OCI-M1 (cell line): ENCODE results near the gene TMEM256.

Experiments used
- DNase-seq: peaks from one replicate; lab custom pipeline; 2025; lab: John Stamatoyannopoulos, UW

The TMEM256 gene

DNA sequence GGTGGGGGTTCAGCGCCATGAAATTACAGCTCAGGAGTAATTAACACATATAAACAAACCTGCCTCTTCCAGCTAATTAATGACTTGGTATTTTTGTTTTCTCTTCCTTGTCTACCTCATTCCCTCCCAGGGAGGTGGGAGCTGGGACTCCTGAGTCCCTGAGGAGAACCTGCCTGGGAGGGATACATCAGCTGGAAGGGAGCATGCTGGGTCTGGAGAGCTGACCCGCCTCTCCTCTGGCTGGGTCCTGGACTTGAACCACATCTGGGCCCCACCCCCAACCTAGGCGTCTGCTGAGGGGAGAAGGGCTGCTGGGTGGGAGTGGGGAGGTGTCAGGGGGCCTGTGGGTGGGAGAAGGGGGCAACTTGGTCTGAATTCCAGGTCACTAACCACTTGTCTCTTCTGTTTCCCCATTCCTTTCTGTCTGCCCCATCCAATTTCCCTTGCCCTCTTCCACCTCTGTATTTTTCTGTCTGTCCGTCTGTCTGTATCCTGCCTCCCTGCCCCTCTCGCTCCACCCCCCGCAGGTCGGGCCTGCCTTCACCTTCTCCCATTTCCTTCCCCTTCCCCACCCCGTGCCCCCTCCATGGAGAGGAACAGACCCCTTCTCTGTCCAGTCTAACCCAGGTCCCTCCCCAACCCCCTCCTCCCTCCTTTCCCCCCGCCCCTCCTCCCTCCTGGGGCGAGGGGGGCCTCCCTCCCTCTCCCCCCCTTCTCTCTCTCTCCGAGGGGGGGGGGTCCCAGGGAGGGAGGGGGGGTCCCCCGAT is 3.8 kb upstream of the TMEM256 start, which contains the start of gene NLGN2:
NLGN2 (plus strand) TSS at position 361 of the 767 bp plus-strand sequence. CDS start 411 bp downstream, outside the sequence.
- no peak for DNase-seq

DNA sequence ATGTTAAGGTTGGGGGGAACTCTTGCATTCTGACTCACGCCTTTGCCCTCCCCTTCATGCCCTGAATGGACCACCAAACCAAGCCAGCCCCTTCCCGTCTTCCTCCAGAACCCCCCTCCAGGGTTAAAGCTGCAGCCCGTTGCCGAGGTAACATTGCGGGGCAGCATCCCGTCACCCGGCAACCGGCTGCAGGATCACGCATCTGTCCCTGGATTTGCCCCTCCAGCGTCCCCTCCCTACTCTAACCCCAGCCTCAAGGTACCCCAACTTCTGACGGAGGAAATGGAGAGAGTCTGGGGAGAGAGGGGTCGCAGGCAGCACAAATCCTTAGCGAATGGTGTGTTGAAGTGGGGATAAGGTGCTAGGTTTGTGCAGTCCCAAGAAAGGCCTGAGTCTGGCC is 3.2 kb upstream of the TMEM256 start:
- DNase-seq: no peak

DNA sequence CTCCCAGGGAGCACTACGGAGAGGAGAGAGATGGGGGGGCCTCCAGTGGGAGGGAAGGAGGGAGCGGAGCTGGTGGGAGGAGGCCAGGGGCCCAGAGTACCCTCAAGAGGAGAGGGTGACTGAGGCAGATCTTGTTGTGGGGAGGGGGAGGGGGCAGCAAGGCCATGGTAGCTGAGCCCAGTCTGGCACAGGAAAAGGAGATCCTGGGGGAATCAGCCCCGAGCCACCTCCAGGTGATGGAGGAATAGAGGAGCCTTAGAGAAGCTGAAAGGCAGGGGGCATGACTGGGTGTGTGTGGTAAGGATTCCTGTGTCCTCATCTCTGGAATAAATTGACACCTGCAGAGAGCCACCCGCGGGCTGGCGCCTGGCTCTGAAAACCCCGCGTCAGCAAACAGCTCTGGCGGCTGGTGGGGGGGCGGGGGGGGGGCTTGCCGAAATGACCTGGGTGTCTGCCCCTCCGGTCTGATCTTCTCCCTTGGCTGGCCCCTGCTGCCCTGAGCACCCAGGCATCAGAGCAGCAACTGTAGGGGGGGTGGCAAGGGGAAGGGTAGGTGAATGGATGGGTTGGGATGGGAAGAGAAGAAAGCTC is 2.4 kb upstream of the TMEM256 start:
- no peak for DNase-seq

DNA sequence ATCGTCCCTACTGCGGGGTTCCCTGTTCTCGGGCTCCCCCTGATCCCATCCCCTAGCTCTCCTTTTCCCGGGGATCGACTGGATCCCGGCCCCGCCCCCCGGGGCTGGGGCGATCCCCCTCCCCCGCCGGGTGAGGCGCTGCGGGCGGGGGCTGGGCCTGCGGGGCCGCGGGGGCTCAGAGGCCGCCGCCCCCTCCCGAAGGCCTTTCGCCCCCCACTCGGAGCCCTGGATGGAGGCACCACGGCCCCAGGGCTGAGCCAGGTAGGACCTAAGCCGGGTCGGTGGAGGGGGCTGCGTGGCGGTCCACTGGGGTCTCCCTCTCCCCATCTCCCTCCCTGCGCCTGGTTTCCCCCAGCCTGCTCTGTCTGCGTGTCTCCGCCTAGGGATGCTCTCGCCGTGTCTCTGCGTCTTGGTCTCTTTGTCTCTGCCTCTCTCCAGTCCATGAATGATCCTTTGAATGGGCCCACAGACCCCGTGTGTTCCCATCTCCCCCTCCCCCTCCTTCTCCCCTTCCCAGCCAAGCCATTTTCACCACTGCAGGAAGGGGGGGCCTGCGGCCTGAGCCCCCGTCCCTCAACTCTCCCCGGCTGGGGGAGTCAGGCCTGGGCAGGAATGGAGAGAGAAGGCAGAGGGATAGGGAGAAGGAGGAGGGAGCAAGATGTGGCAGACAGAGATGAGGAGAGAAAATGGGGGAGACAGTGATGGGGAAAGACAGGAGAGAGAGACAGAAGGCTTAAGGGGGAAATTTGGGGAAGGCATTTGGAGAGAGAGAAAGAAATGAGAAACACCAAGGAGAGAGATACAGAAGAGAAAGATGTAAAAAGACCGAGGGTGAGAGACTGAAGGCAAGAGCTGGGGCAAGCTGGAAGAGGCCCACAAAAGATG is 1.7 kb upstream of the TMEM256 start:
- DNase-seq: no peak

DNA sequence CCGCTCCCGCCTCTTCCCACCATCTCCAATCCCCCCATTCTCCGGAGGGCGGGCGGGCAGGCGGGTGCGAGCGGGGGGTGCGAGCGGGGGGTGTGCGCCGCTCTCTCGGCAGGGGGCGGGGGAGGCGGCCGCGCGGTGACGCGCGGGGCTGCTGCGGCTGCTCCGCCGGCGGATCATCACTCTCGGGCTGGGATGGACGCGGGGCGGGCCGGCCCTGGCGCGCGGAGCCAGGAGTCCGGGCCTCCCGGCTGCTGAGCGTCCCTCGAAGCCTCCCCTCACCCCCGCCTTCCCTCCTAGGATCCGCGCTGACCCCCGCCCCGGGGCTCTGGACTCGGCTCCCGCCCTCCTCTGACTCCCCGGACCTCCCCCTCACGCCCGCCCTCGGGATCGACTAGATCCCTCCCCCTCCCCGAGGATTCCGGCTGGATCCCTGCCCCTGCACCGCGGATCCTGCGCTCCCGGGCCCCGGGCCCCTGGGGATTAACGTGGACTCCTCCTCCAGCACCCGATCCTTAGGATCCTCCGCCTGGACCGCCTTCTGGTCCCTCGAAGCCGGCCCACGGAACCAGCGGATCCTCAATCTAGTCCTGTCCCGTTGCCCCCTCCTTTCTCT is 946 bp upstream of the TMEM256 start:
- no peak for DNase-seq

DNA sequence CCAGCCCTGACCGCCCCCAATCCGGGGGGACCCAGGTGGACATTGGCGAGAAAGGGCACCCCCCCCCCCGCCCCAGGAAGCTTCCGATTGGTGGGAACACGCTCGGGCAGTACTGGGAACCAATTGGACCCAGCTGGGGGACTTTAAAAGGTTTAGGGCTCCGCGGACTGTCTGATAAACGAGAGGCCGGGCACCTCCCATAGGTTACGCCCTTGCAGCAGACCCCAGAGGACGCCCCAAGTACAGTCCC is 245 bp downstream of the TMEM256 start:
- DNase-seq: no peak

DNA sequence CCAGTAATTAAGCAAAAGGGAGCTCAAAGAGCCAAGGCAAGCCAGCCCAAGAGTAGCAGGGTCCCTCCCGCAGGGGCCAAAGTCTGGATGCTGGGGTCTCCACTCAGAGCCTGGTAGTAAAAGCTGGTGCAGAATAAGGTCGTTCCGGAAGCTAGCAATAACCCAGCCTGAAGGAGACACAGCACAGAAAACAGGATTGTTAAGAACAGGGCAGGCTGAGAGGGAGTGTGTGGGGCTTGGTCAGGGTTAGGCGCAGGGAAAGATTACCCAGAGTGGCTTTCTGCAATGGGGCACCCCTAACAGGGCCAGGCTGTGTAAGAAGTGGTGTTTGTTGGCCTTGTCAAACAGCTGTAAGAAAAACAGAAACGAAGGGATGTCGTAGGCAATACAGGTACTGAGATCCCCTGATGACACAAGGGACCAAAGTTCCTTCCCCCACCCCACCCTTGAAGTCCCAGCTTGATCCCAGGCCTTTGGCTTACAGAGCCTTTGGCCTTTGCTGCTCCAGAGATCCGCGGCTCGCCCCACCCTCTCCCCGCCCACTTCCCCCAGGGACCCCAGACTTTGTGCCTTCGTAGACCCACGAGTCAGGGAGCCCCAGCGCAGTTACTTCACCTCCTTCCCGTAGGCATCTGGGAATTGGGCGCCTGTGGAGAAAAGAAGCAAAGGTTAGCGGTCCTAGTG is 712 bp downstream of the TMEM256 start:
- DNase-seq: no peak

DNA sequence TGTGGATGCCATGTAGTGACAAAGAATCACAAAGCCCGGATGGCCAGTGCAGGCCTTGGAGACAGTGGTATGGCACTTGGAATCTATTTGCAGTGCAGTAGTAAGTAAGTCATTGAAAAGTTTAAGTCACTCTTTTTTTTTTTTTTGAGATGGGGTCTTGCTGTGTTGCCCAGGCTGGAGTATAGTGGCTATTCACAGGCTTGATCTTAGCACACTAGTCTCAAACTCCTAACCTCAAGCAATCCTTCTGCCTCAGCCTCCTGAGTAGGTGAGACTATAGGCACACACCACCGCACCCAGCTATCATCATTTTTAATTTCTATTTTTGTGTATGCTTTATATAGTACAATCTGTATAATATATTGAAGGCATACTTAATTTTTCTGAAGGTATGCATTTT is 5.3 kb downstream of the TMEM256 start:
- no peak for DNase-seq

DNA sequence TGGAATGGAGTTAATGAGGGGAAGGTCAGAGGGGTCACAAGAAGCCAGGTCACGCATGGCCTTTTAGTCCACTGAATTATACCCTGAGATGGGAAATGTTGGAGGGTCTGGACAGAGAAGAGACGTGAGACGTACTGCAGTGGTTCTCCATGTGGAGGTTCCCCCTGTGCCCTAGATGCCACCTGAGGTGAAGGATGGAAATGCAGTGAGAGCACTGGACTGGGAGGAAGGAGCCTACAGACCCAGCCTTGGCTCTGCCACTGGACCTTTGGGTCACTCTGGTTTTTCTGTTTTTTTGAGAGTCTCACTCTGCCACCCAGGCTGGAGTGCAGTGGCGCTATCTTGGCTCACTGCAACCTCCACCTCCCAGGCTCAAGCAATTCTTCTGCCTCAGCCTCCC is 7.8 kb downstream of the TMEM256 start:
- DNase-seq: no peak

DNA sequence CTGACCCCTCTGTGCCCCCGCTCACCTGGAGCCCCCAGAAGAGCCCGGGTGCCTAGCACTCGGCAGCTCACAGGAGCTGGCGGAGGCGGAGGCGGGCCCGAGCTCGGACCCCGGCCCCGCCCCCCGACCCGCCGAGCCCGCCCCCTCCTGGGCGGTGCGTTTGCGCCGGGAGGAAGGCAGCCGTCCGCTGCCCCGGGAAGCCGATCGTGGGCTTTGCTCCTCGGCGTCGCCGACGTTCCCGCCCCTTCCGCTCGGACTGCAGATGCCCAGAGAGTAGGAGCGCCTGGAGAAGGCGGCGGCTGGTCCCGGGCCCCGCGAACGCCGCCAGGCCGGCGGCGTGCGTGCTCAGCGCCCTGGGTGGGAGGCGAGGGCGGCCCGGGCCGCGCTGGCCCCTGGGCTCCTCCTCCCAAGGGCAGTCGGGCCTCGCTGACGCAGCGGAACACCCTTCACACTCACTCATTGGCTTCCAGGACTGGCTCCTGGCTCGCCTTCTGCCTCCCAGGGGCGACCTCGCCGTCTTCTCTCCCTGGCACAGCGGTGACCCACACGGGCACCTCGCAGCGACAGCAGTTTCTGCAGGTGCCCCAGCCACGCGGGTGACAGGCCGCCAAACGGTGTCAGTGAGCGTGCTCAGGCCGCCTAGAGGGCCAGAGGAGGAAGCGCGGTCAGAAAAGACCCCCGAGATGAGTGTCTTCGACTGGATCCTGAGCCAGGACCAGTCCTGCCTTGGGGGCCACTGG is 9.3 kb downstream of the TMEM256 start, which contains the start of gene PLSCR3:
PLSCR3 (minus strand) TSS at position 74 of the 740 bp plus-strand sequence. CDS start 415 bp downstream, outside the sequence.
- DNase-seq: peak; percentile 90

DNA sequence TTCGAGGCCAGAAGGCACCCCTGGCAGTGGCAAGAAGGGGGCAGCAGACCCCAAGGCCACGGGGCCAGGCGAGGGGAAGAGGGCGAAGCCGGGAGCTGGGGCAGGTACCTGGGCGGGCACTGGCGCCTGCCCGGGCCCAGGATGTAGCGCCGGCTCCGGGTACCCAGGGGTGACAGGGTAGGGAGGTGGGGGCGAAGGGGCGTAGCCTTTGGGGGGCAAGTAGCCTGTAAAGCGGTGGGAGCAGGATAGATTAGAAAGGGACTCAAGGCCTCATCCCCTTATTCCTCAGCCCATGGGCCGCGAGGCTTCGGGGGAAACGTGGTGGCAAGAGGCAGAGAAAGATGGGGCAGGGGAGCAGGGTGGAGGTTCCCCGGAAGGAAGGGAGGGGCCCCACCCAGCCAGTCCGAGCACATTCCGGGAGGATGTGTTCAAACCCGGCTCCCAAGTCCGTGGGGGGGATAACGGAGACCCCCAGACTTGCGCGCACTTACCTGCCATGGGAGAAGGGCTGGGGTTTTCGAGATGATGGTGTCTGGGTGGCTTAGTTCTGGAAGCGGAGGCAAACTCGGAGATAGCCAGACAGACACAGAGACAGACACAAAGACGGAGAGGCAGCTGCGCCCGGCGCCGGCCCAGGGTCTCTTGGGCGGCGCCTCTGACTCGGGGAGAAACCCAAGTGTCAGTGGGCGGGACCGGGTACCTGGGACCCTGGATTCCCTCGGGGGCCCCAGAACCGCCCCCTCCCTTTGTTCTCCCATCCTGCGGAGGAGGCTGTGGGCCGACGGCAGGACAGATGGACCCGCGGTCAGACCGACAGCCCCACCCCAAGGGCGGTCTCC is 10.1 kb downstream of the TMEM256 start:
- peak; percentile 61 for DNase-seq

DNA sequence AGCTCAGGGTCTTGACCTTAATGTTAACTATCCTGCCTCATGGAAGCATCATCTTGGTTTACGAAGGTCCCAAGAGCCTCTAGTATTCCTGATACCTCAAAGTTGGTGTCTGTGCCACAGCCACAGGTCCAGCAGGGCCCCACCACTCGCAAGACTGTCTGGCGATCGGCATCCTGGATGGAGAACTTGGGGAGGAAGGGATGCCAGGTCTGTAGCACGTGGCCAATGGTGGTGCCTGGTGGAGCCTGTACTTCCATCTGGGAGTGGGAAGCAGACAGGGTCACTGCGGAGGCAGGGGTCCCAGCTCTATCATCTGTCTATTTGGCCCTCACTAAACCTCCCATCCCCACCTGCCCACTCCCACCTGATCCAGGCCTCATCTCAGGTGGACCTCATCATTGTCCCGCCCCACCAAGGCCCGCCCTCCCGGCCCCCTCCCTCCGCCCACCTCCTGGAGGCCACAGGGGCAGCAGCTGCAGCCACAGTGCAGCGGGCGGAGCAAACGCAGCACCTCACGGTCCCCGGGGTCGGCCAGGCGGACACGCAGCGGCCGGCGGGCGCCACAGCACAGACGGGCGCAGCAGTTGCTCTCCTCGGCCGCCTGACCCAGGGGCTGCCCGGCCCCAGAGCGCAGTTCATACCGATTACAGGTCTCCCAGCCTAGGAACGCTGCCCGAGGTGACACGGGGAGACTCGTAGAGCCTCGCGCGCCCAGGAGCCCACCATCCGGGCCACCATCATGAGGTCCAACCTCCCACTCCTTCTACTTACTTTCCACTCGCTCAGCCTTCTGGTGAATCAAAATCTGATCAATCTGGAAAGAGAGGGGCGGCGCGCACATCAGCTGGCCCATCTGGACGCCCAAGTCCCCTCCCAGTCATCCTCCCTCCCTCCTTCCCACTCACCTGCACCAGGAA is 10.9 kb downstream of the TMEM256 start:
- DNase-seq: no peak

DNA sequence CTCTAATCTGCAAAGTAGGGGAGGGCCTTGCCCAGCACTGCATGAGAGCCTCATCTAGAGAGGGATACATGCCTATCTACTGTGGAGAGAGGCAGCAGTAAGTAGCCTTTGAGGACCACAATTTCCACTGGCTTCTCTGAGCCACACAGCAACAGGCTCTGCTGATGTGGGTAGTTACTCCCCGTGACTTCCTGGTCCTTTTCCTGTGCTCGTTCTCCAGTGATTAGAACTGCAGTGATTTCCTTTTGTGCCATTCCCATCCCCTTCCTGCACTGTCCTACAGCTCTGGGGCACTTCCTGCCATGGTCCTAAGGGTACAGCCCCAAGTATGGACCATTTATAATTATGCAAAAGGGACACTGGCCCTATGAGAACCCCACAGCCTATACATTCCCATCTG is 12.6 kb downstream of the TMEM256 start:
- no peak for DNase-seq

DNA sequence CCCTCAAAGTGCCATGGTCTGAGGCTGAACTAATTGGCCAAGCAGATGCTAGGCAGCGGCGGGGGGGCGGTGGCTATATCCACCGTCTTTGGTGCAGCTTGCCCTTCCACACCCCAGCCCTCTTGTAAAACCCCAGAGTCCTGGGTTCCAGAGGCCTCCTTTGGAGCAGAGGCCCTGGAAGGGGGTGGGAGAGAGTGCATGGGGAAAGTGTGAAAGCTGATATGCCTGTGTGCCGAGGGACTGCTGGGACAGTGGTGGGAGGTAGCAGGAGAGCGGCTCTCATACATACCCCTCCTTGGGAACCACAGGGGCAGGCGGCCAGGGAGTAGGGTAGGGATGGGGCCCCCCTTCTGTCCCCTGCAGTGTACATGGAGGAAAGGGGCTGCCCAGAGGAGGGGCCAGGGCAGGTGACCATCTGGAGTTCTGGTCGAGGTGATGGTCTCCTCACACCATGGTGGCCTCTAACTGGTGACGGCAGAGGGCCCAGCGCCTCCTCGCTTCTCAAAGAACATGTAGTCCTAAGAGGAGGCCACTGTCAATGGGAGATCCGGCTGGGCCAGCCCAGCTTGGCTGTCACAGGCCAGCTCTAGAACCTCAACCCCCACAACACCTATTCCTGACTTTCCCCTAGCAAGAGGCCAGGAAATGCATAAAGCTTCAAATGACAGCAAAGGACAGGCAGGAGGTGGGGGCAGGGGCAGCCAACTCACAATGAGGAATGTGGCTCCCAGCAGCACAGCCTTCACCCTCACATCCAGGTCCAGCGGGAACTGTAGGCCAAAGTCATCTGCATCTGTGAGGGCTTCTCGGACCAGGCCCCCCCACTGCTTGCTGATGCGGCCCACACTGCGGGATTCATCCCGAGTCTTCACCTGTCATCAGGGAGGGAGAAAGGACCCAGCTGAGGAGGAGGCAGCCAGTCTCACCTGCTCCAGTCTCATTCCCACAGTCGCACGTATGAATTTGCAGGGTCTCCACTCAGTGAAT is 13.7 kb downstream of the TMEM256 start:
- no peak for DNase-seq

DNA sequence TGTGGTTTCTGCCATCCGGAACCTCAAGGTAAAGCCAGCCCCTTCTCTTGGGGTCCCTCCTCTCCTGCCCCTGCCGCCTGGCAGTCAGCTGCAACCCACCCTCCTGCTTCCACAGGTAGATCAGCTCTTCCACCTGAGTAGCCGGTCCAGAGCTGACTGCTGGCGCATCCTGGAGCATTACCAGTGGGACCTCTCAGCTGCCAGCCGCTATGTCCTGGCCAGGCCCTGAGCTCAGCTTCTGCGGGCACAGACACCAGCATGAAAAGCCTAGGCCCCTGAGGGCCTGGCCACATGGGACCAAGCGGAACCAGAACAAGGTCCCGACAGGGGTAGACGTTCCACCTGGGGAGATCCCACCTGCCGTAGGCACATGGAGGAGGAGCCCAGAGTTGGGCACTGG is 15.0 kb downstream of the TMEM256 start:
- no peak for DNase-seq

DNA sequence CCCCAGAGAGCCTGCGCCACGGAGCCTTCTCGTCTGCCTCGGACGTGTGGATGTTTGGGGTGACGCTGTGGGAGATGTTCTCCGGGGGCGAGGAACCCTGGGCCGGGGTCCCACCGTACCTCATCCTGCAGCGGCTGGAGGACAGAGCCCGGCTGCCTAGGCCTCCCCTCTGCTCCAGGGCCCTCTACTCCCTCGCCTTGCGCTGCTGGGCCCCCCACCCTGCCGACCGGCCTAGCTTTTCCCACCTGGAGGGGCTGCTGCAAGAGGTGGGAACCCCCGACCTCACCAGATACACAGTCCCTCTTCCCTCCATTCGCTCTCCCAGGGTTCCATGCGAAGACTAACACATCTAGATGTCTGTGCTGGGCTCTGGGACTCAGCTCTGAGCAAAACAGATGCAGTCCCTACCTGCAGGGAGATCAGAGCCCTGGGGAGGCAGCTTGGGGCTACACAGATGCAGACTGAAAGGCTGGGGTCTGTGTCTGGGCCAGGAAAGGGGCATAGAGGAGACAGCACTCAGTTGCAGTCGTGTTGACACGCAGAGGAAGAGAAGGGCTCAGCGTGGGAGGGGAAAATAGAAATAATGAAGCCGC is 19.3 kb downstream of the TMEM256 start:
- no peak for DNase-seq

DNA sequence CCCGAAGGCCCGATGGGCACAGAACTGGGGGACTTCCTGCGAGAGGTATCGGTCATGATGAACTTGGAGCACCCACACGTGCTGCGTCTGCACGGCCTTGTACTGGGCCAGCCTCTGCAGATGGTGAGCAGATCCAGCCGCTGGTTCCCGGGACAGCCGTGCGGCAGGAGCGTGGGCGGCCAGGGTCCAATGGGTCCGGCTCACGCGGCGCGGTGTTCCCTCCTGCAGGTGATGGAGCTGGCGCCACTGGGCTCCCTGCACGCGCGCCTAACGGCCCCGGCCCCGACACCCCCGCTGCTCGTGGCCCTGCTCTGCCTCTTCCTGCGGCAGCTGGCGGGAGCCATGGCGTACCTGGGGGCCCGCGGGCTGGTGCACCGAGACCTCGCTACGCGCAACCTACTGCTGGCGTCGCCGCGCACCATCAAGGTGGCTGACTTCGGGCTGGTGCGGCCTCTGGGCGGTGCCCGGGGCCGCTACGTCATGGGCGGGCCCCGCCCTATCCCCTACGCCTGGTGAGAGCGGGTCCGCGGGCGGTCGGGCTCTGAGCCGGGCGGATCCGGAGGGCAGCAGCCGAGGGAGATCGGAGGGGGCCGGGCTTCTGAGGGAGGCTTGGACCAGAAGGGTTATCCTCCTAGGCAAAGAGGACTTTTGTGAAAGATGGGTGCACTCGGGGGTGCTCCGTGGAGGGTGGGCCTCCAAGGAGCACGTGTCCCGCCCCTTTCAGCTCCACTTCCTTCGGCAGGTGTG is 20.0 kb downstream of the TMEM256 start:
- no peak for DNase-seq
